ENCODE data around the gene GOLGA8J.

DNA sequence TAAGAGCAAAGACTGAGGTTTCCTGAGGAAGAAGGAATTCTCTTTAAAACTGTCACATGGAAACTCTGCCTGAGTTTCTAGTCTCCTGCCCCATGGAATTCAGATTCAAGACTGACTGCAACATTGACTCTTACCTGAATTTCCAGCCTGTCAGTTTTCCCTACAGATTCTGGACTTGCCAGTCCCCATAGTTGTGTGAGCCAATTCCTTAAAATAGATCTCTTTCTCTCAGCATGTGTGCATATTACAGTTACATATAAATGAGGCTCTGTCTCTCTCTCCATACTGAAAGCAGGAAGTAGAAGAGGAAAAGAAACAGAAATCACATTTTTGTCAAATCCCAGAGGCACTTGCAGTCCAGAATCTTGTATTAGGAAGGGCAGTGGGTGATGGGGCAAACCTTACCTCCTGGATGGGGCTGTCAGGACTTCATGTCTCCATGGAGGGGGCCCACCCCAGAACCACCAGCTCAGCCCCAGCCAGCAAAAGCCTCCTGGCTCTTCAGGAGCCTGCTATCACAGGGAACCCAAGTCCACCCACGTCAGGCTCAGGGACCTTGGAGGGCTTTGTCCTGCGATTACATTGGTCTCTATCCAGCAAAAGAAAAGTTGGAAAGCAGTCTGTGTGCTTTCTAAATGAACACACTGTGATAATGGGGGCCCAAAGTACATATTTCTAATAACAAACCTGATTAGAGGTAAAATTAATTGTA lies 18.8 kb upstream of the GOLGA8J start:
- no peak for TF ChIP-seq CTCF (IDR thresholded peaks at IDR 0.05)
- TF ChIP-seq POLR2A (IDR thresholded peaks at IDR 0.05): no peak
- TF ChIP-seq EP300 (IDR thresholded peaks at IDR 0.05): no peak

All from gastroesophageal sphincter (tissue), 3 donors.